H1 (cell line): Measurements from ENCODE around the gene GLI1.

Source experiments
- CREB1 ChIP-seq: IDR thresholded peaks from 2 replicates; pipeline ENCODE4 v1.6.1; 2012; ENCODE audit warnings: inconsistent platforms
- MAFK ChIP-seq: IDR thresholded peaks from 2 replicates; pipeline ENCODE4 v1.6.1; 2012; ENCODE audit warnings: low read depth, mild to moderate bottlenecking, improper control_type of control experiment, low read length
- POLR2A ChIP-seq, 2 experiments: IDR thresholded peaks; 1 replicate in 1 of 2; 2 replicates in 1 of 2; pipeline ENCODE4 v1.6.1; 2011; ENCODE audit warnings: low read depth in 2 of 2, low read length in 2 of 2, mild to moderate bottlenecking in 2 of 2; ENCODE audit errors: control extremely low read depth in 1 of 2
- POLR2AphosphoS5 ChIP-seq: IDR thresholded peaks from 2 replicates; pipeline ENCODE4 v1.6.1; 2011; ENCODE audit warnings: low read depth, low read length
- SP1 ChIP-seq: IDR thresholded peaks from 2 replicates; pipeline ENCODE4 v1.6.1; 2011; ENCODE audit warnings: low read depth, low read length
- TF ChIP-seq, protein P1 (sequence below): fragments of 300-600 bp; sonication (generic); IDR thresholded peaks from 2 replicates; pipeline ENCODE4 v1.7.1; 2012; ENCODE audit warnings: low read length, moderate library complexity, mild to moderate bottlenecking, inconsistent platforms; ENCODE audit not compliant: insufficient replicate concordance
- TF ChIP-seq, protein P2 (sequence below), 3 experiments: IDR thresholded peaks; 1 replicate in 2 of 3; 2 replicates in 1 of 3; pipeline versions ENCODE4 v1.5.1 to v1.6.1; 2011; ENCODE audit warnings: low read length in 3 of 3, mild to moderate bottlenecking in 3 of 3, inconsistent platforms in 2 of 3, low read depth in 1 of 3, moderate library complexity in 1 of 3; ENCODE audit not compliant: insufficient read depth in 1 of 3; ENCODE audit errors: control extremely low read depth in 1 of 3

DNA sequence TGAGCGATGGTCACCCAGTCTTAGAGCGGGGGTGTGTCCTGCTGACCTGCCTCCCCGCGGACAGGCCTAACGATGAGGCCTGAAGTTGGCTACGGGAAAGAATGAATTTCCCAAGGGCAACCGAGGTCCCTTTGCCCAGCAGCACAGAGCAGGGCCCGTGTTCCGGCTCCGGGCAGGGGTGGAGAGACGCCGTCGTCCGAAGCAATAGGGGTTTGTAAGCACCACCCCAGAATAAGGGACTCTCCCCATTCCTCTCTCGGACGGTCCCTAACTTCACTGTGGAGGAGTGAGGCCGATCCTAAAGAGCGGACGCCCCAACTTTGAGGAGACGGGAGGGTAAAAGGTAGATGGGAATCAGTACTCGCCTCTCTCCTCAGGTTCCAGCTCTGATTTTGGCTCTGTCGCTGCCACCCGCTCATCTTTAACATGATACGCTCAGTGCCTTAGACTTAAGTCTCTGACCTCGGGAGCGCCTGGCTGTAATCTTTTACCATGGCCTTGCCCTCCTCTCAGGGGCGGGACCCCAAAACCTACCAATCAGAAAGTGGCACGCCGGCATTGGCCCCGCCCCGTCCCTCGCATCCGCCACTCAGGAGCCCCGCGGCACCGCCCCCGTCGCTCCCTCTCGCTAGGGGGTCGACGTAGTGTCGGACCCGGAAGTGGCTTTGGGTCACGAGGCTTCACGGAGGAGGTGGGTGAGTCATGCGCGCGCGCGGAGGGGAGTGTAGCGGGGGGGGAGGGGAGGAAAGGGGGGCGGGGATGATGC is 60.7 kb downstream of the GLI1 start, which contains the start of gene DDIT3:
- TF ChIP-seq SP1: peak; percentile 79; the same call in 1 of the 2 replicates
- peak in 1 of 2 experiments; percentile 99; a peak in 2 of 3 replicates for TF ChIP-seq POLR2A (IDR thresholded peaks at IDR 0.05; ENCODE audit: control extremely low read depth in 1 of 2, low read depth in 2 of 2, low read length in 2 of 2)
- peak; percentile 72 for TF ChIP-seq CREB1
- no peak for TF ChIP-seq MAFK
- TF ChIP-seq, protein P1, sequence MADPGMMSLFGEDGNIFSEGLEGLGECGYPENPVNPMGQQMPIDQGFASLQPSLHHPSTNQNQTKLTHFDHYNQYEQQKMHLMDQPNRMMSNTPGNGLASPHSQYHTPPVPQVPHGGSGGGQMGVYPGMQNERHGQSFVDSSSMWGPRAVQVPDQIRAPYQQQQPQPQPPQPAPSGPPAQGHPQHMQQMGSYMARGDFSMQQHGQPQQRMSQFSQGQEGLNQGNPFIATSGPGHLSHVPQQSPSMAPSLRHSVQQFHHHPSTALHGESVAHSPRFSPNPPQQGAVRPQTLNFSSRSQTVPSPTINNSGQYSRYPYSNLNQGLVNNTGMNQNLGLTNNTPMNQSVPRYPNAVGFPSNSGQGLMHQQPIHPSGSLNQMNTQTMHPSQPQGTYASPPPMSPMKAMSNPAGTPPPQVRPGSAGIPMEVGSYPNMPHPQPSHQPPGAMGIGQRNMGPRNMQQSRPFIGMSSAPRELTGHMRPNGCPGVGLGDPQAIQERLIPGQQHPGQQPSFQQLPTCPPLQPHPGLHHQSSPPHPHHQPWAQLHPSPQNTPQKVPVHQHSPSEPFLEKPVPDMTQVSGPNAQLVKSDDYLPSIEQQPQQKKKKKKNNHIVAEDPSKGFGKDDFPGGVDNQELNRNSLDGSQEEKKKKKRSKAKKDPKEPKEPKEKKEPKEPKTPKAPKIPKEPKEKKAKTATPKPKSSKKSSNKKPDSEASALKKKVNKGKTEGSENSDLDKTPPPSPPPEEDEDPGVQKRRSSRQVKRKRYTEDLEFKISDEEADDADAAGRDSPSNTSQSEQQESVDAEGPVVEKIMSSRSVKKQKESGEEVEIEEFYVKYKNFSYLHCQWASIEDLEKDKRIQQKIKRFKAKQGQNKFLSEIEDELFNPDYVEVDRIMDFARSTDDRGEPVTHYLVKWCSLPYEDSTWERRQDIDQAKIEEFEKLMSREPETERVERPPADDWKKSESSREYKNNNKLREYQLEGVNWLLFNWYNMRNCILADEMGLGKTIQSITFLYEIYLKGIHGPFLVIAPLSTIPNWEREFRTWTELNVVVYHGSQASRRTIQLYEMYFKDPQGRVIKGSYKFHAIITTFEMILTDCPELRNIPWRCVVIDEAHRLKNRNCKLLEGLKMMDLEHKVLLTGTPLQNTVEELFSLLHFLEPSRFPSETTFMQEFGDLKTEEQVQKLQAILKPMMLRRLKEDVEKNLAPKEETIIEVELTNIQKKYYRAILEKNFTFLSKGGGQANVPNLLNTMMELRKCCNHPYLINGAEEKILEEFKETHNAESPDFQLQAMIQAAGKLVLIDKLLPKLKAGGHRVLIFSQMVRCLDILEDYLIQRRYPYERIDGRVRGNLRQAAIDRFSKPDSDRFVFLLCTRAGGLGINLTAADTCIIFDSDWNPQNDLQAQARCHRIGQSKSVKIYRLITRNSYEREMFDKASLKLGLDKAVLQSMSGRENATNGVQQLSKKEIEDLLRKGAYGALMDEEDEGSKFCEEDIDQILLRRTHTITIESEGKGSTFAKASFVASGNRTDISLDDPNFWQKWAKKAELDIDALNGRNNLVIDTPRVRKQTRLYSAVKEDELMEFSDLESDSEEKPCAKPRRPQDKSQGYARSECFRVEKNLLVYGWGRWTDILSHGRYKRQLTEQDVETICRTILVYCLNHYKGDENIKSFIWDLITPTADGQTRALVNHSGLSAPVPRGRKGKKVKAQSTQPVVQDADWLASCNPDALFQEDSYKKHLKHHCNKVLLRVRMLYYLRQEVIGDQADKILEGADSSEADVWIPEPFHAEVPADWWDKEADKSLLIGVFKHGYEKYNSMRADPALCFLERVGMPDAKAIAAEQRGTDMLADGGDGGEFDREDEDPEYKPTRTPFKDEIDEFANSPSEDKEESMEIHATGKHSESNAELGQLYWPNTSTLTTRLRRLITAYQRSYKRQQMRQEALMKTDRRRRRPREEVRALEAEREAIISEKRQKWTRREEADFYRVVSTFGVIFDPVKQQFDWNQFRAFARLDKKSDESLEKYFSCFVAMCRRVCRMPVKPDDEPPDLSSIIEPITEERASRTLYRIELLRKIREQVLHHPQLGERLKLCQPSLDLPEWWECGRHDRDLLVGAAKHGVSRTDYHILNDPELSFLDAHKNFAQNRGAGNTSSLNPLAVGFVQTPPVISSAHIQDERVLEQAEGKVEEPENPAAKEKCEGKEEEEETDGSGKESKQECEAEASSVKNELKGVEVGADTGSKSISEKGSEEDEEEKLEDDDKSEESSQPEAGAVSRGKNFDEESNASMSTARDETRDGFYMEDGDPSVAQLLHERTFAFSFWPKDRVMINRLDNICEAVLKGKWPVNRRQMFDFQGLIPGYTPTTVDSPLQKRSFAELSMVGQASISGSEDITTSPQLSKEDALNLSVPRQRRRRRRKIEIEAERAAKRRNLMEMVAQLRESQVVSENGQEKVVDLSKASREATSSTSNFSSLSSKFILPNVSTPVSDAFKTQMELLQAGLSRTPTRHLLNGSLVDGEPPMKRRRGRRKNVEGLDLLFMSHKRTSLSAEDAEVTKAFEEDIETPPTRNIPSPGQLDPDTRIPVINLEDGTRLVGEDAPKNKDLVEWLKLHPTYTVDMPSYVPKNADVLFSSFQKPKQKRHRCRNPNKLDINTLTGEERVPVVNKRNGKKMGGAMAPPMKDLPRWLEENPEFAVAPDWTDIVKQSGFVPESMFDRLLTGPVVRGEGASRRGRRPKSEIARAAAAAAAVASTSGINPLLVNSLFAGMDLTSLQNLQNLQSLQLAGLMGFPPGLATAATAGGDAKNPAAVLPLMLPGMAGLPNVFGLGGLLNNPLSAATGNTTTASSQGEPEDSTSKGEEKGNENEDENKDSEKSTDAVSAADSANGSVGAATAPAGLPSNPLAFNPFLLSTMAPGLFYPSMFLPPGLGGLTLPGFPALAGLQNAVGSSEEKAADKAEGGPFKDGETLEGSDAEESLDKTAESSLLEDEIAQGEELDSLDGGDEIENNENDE: no peak
- TF ChIP-seq POLR2AphosphoS5: peak; percentile 96
- TF ChIP-seq, protein P2, sequence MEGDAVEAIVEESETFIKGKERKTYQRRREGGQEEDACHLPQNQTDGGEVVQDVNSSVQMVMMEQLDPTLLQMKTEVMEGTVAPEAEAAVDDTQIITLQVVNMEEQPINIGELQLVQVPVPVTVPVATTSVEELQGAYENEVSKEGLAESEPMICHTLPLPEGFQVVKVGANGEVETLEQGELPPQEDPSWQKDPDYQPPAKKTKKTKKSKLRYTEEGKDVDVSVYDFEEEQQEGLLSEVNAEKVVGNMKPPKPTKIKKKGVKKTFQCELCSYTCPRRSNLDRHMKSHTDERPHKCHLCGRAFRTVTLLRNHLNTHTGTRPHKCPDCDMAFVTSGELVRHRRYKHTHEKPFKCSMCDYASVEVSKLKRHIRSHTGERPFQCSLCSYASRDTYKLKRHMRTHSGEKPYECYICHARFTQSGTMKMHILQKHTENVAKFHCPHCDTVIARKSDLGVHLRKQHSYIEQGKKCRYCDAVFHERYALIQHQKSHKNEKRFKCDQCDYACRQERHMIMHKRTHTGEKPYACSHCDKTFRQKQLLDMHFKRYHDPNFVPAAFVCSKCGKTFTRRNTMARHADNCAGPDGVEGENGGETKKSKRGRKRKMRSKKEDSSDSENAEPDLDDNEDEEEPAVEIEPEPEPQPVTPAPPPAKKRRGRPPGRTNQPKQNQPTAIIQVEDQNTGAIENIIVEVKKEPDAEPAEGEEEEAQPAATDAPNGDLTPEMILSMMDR (IDR thresholded peaks at IDR 0.05; ENCODE audit: control extremely low read depth in 1 of 3, insufficient read depth in 1 of 3, low read depth in 1 of 3, low read length in 3 of 3): no peak; a peak in 1 of 4 replicates
